ENCODE measurements around the gene ABCA10.
"Not testable (repeated sequence)": the region's sequence is repeated elsewhere in the genome, so short reads cannot be mapped to it uniquely, and the experiment has no call there.

Gene ABCA10

DNA sequence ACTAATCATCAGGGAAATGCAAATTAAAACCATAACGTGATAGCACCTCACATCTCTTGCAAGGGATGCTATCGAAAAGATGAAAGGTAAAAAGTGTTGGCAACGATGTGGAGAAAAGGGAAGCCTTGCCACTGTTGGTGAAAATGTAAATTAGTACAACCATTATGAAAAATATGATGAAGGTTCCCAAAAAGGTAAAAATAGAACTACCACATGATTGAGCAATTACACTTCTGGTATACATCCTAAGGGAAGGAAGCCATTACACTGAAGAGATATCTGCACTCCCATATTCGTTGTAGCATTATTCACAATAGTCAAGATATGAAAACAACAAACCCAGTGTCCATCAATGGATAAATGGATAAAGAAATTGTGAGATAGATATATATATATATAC is 21.5 kb downstream of the ABCA10 start:
- TF ChIP-seq, protein P1, sequence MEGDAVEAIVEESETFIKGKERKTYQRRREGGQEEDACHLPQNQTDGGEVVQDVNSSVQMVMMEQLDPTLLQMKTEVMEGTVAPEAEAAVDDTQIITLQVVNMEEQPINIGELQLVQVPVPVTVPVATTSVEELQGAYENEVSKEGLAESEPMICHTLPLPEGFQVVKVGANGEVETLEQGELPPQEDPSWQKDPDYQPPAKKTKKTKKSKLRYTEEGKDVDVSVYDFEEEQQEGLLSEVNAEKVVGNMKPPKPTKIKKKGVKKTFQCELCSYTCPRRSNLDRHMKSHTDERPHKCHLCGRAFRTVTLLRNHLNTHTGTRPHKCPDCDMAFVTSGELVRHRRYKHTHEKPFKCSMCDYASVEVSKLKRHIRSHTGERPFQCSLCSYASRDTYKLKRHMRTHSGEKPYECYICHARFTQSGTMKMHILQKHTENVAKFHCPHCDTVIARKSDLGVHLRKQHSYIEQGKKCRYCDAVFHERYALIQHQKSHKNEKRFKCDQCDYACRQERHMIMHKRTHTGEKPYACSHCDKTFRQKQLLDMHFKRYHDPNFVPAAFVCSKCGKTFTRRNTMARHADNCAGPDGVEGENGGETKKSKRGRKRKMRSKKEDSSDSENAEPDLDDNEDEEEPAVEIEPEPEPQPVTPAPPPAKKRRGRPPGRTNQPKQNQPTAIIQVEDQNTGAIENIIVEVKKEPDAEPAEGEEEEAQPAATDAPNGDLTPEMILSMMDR (IDR thresholded peaks at IDR 0.05; ENCODE audit: low read depth, low read length): no peak
- no peaks in the 10 kb centered on the region for H3K36me3 ChIP-seq
- H3K4me1 ChIP-seq: no peaks in the 10 kb centered on the region
- H3K9me3 ChIP-seq: no peaks in the 10 kb centered on the region
- no peaks in the 10 kb centered on the region for H3K27me3 ChIP-seq
- H3K4me3 ChIP-seq (ENCODE audit: low read depth, low read length): no peak overlapping the region
- no peak for DNase-seq

DNA sequence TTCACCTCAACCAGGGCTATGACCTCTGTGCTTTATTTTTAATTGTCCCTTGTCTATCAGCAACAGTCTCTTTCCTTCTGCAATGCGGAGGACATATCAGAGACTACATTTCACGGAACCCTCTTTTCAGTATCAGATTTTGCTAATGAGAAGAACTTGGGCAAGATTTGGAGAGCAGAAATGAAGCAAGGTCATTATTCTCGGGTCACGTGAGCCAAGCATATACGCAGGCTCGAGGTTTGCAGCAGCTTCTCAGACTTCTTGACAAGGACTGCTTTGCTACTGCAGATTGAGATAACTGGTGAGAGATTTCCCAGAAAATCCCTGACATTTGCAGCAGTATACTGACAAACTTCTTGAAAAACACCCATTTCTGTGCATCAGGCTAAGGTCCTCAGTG is 30.4 kb downstream of the ABCA10 start:
- Histone ChIP-seq H3K27me3 (no peaks in the 10 kb centered on the region; the same call in 1 of the 2 replicates), H3K36me3 (no peaks in the 10 kb centered on the region), H3K9me3 (no peaks in the 10 kb centered on the region), H3K4me1 (no peaks in the 10 kb centered on the region), H3K4me3 (ENCODE audit: low read depth, low read length) (no peak overlapping the region)
- DNase-seq: no peak
- TF ChIP-seq, protein P1 (IDR thresholded peaks at IDR 0.05; ENCODE audit: low read depth, low read length): no peak

- not testable (repeated sequence) for H3K36me3 ChIP-seq; H3K4me1 ChIP-seq; H3K4me3 ChIP-seq (ENCODE audit: low read depth, low read length); H3K9me3 ChIP-seq; DNase-seq; H3K27me3 ChIP-seq
Measured at GRCh38 chr17:69196105-69196653, 32.4 kb downstream of the ABCA10 start.

GRCh38 chr17:69192754-69193153 is 35.9 kb downstream of the ABCA10 start:
- no peaks in the 10 kb centered on the region; the same call in 1 of the 2 replicates for H3K27me3 ChIP-seq
- H3K36me3 ChIP-seq: no peaks in the 10 kb centered on the region
- TF ChIP-seq, protein P1 (IDR thresholded peaks at IDR 0.05; ENCODE audit: low read depth, low read length): no peak
- no peaks in the 10 kb centered on the region for H3K9me3 ChIP-seq
- no peaks in the 10 kb centered on the region for H3K4me1 ChIP-seq
- H3K4me3 ChIP-seq (ENCODE audit: low read depth, low read length): no peak overlapping the region
- no peak for DNase-seq

GRCh38 chr17:69188796-69189195 is 39.8 kb downstream of the ABCA10 start:
- H3K9me3 ChIP-seq: no peaks in the 10 kb centered on the region
- DNase-seq: no peak

DNA sequence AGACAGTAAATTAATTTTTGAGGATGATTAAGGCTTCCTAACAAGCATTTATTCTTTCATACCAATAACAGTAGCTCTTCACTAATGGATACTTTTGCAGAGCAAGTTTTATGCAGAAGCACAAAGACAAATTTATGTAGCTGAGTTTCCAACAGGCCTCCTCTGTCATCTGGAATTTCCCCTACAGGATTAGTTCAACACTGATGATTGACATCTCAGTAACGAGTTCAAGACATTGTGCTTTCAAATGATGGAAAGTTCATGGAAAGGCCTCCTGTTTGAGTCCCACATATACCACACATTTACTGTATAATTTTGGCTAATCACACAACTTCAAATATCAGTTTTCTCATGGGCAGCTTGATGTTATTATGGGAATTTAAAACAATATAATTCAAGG is 40.6 kb downstream of the ABCA10 start:
- TF ChIP-seq, protein P1 (IDR thresholded peaks at IDR 0.05; ENCODE audit: low read depth, low read length): no peak
- H3K4me3 ChIP-seq (ENCODE audit: low read depth, low read length): no peak overlapping the region
- no peaks in the 10 kb centered on the region for H3K4me1 ChIP-seq
- no peaks in the 10 kb centered on the region for H3K27me3 ChIP-seq
- DNase-seq: no peak
- H3K9me3 ChIP-seq: no peaks in the 10 kb centered on the region
- no peaks in the 10 kb centered on the region for H3K36me3 ChIP-seq

More at GRCh38 chr17:69188796-69189195, 39.8 kb downstream of the ABCA10 start:
- Histone ChIP-seq H3K27me3 (no peaks in the 10 kb centered on the region), H3K4me1 (no peaks in the 10 kb centered on the region), H3K4me3 (ENCODE audit: low read depth, low read length) (no peak overlapping the region), H3K36me3 (no peaks in the 10 kb centered on the region)
- TF ChIP-seq, protein P1 (IDR thresholded peaks at IDR 0.05; ENCODE audit: low read depth, low read length): no peak

DNA sequence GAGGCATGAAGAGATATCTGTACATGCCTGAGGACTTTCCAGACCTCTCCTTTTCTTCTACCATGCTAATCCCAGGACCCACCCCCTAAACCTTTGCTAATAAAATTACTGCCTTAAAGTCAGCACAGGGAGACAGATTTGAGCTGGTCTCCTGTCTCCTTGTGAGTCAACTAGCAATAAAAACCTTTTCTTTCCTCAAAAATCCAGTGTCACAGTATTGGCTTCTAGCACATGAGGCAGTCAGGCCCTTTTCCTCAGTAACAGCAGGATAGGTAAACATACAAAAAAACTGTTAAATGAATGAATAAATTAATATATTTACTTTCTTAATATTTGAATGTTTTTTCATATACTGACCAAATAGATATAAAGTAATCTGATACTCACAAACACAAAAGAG is 41.3 kb downstream of the ABCA10 start:
- DNase-seq: no peak
- H3K27me3 ChIP-seq: no peaks in the 10 kb centered on the region
- H3K36me3 ChIP-seq: no peaks in the 10 kb centered on the region
- H3K9me3 ChIP-seq: no peaks in the 10 kb centered on the region
- H3K4me1 ChIP-seq: no peaks in the 10 kb centered on the region
- TF ChIP-seq, protein P1 (IDR thresholded peaks at IDR 0.05; ENCODE audit: low read depth, low read length): no peak
- no peak overlapping the region for H3K4me3 ChIP-seq (ENCODE audit: low read depth, low read length)

Data from BE2C (cell line).